ENCODE results near the gene DACH1.

- no peak for TF ChIP-seq CTCF (IDR thresholded peaks at IDR 0.05 in 2 of 3, conservative IDR thresholded peaks at IDR 0.05 in 1 of 3; ENCODE audit: borderline replicate concordance in 1 of 3, insufficient read depth in 1 of 3, low read depth in 2 of 3, low read length in 2 of 3)
- TF ChIP-seq MAX (IDR thresholded peaks at IDR 0.05), result no peak
Measured at GRCh38 chr13:71772361-71772760, 94.6 kb downstream of the DACH1 start.

All from HCT116 (cell line).